Prostate gland (tissue), 2 donors: ENCODE data around the gene ZNF423.

Experiments used
- POLR2A ChIP-seq: fragments of 450-650 bp; IDR thresholded peaks from one replicate; pipeline ENCODE4 v1.6.1; 2016; ENCODE audit warnings: antibody characterized with exemption, mild to moderate bottlenecking
- POLR2AphosphoS5 ChIP-seq: sonication (generic); formaldehyde crosslinking; IDR thresholded peaks from one replicate; pipeline ENCODE4 v1.6.1; 2017; ENCODE audit warnings: antibody characterized with exemption
- TF ChIP-seq, protein P1 (sequence below), 4 experiments: fragments of 200-600 bp in 2 of 4; fragments of 450-650 bp in 2 of 4; sonication (generic) in 2 of 4; IDR thresholded peaks; 1 replicate in 3 of 4; 2 replicates in 1 of 4; pipeline ENCODE4 v1.5.1; 2016 to 2019; ENCODE audit warnings: antibody characterized with exemption in 4 of 4, mild to moderate bottlenecking in 2 of 4, moderate library complexity in 2 of 4

DNA sequence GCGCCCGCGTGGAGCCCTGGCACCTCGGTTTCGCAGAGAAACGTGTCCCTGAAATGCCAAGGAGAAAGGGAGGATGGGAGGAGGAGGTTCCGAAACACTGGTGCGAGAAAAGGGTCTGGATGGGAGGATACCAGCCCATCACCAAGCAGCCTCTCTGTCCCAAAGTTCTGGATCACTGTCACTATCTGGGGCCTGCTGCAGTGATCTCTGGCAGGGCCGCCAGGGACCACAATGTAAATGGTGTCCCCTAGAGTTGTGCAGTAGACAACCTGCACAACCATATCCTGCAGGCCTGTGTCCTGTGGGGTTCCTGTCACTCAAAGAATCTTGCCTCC is 253.0 kb downstream of the ZNF423 start:
- TF ChIP-seq, protein P1, sequence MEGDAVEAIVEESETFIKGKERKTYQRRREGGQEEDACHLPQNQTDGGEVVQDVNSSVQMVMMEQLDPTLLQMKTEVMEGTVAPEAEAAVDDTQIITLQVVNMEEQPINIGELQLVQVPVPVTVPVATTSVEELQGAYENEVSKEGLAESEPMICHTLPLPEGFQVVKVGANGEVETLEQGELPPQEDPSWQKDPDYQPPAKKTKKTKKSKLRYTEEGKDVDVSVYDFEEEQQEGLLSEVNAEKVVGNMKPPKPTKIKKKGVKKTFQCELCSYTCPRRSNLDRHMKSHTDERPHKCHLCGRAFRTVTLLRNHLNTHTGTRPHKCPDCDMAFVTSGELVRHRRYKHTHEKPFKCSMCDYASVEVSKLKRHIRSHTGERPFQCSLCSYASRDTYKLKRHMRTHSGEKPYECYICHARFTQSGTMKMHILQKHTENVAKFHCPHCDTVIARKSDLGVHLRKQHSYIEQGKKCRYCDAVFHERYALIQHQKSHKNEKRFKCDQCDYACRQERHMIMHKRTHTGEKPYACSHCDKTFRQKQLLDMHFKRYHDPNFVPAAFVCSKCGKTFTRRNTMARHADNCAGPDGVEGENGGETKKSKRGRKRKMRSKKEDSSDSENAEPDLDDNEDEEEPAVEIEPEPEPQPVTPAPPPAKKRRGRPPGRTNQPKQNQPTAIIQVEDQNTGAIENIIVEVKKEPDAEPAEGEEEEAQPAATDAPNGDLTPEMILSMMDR (IDR thresholded peaks at IDR 0.05): no peak
- no peak for TF ChIP-seq POLR2A
- TF ChIP-seq POLR2AphosphoS5: no peak
